ENCODE measurements around the gene JPH2. TPM values are rescaled to one million over a fixed set of nuclear protein-coding genes. Genes with fewer than 3 reads are reported as not detected.
"Not testable (repeated sequence)": the region's sequence is repeated elsewhere in the genome, so short reads cannot be mapped to it uniquely, and the experiment has no call there.

JPH2 gene
- total and polyA plus RNA-seq, 2 of the 4 experiments (the other 2 are of a cell fraction), result 0.44 to 0.54 TPM

DNA sequence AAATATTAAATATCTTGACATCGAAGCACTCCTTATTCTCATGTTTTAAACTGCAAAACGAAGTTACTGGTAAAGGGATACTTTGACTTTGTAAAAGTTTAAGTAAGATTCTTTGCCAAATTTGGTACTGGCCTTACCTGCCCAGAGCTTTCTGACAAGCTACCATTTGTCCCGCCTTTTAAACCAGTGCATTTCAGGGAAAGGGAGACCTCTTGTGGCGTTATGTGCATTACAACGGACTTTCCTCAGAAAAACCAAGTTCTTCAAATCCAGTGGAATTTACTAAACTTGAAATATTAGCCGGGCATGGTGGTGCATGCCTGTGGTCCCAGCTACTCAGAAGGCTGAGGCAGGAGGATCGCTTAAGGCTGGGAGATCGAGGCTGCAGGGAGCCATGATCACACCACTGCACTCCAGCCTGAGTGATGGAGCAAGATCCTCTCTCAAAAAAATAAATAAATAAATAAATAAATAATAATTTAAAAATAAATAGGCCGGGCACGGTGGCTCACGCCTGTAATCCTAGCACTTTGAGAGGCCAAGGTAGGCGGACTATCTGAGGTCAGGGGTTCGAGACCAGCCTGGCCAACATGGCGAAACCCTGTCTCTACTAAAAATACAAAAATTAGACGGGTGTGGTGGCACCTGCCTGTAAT is 3.3 kb upstream of the JPH2 start:
- 31% methylated on average over 4 of the region's 15 CpGs; no CpG with 5 or more reads in 1 of the 2 experiments for WGBS, 2 experiments (ENCODE audit: extremely low coverage in 2 of 2, insufficient read length in 1 of 2)

More for the DNA sequence above, 3.3 kb upstream of the JPH2 start:
- H3K36me3 ChIP-seq (ENCODE audit: control insufficient read depth, insufficient read depth, low read length); H3K9ac ChIP-seq (ENCODE audit: low read depth, low read length); H3K4me3 ChIP-seq (ENCODE audit: insufficient read depth, low read depth, low read length); H4K5ac ChIP-seq (ENCODE audit: low read depth, low read length); H3K18ac ChIP-seq (ENCODE audit: low read depth, low read length); H3K27me3 ChIP-seq (ENCODE audit: control insufficient read depth, insufficient read depth, low read length); H3K56ac ChIP-seq (ENCODE audit: extremely low read depth, insufficient read depth, low read length); H2BK20ac ChIP-seq (ENCODE audit: low read depth, low read length); POLR2A ChIA-PET (ENCODE audit: unreplicated experiment); H3K4me2 ChIP-seq (ENCODE audit: low read depth, low read length); BruUV-seq (replicated peaks); H3K14ac ChIP-seq (replicated peaks; ENCODE audit: low read depth, low read length); H3K23ac ChIP-seq (ENCODE audit: low read depth, low read length); in situ Hi-C loops (cut with MboI; ENCODE audit: low sequenced_read_pairs); H3K9me3 ChIP-seq (ENCODE audit: control insufficient read depth, insufficient read depth, low read length); H3K4ac ChIP-seq (ENCODE audit: low read depth, low read length); H2AK9ac ChIP-seq (replicated peaks; ENCODE audit: low read depth, low read length, poor library complexity); dilution Hi-C loops (cut with HindIII; ENCODE audit: low sequenced_read_pairs, unreplicated experiment); H4K8ac ChIP-seq (ENCODE audit: low read depth in 2 of 2, low read length in 2 of 2); H2AFZ ChIP-seq (replicated peaks; ENCODE audit: low read length, poor library complexity); H2BK120ac ChIP-seq (ENCODE audit: low read depth, low read length); H3K9me1 ChIP-seq (ENCODE audit: insufficient read depth, low read length); H2AK5ac ChIP-seq (ENCODE audit: low read depth, low read length); H4K20me1 ChIP-seq (ENCODE audit: insufficient read depth, low read length); H3K27ac ChIP-seq (ENCODE audit: insufficient read depth, low read length); H2BK15ac ChIP-seq (ENCODE audit: low read depth, low read length); H4K91ac ChIP-seq (ENCODE audit: insufficient read depth, low read depth, low read length); H2BK5ac ChIP-seq (ENCODE audit: low read depth, low read length, poor library complexity, severe bottlenecking): not testable (repeated sequence)
- TF ChIP-seq RAD21 (IDR thresholded peaks at IDR 0.05; ENCODE audit: low read length) (peak; percentile 88), SMC3 (IDR thresholded peaks at IDR 0.05; ENCODE audit: low read depth, low read length) (peak; percentile 97), CTCF (conservative IDR thresholded peaks at IDR 0.05; ENCODE audit: low read depth, low read length) (peak; percentile 88)
- intact Hi-C loops (cut with micrococcal nuclease), result loop anchor here (1.0 kb wide), 1 partner anchor 74 kb away; no protein-coding TSS in a partner anchor
- DNase-seq (peak; percentile 81), ATAC-seq (ENCODE audit: low read depth) (peak; percentile 49)
- CTCF ChIA-PET, result interaction anchor here (0.6 to 5.6 kb wide), 7 partner anchors 10 to 85 kb away, joined by 3 to 67 read pairs (median 5); no protein-coding TSS in a partner anchor
- H3K79me1 ChIP-seq (ENCODE audit: low read depth in 1 of 2, low read length in 2 of 2), result peaks cover 0 to 16% of the 10 kb centered on the region in 2 experiments; a peak in 1 of 4 replicates
- peaks cover 13% of the 10 kb centered on the region for H3K4me1 ChIP-seq (ENCODE audit: control insufficient read depth, insufficient read depth, low read length)
